Transverse colon (tissue), 4 donors: ENCODE measurements around the gene CNNM3.
A peak's percentile ranks its signal among the peaks of the same experiment; 100 is the strongest.

ENCODE experiments used
- CTCF ChIP-seq, 5 experiments: fragments of 200-600 bp in 3 of 5; fragments of 450-650 bp in 2 of 5; sonication (generic) in 3 of 5; IDR thresholded peaks; 1 replicate in 2 of 5; 2 replicates in 3 of 5; pipeline ENCODE4 v1.5.1; 2016 to 2017; ENCODE audit warnings: antibody characterized with exemption in 5 of 5, inconsistent platforms in 3 of 5, mild to moderate bottlenecking in 2 of 5, moderate library complexity in 1 of 5
- EP300 ChIP-seq: sonication (generic); formaldehyde crosslinking; IDR thresholded peaks from one replicate; pipeline ENCODE4 v1.6.1; 2017; ENCODE audit warnings: antibody characterized with exemption, low read depth
- POLR2A ChIP-seq: fragments of 450-650 bp; IDR thresholded peaks from one replicate; pipeline ENCODE4 v1.6.1; 2016; ENCODE audit warnings: antibody characterized with exemption, mild to moderate bottlenecking, moderate library complexity
- POLR2AphosphoS5 ChIP-seq, 3 donors: sonication (generic); formaldehyde crosslinking; IDR thresholded peaks; one replicate each; pipeline ENCODE4 v1.6.1; 2016; ENCODE audit warnings: antibody characterized with exemption in 3 of 3

- TF ChIP-seq CTCF (IDR thresholded peaks at IDR 0.05) (no peak), EP300 (no peak), POLR2A (peak; percentile 21), POLR2AphosphoS5 (IDR thresholded peaks at IDR 0.05) (peak in 1 of 3 donors; percentile 37)
These were observed 54.7 kb downstream of the CNNM3 start for GRCh38 chr2:96870626-96871255.
